Posterior vena cava (tissue), 2 donors: ENCODE measurements around the gene ITGA1. TPM values are rescaled to one million over a fixed set of nuclear protein-coding genes. Genes with fewer than 3 reads are reported as not detected.
"Not testable (repeated sequence)": the region's sequence is repeated elsewhere in the genome, so short reads cannot be mapped to it uniquely, and the experiment has no call there.

ENCODE experiments used
- DNase-seq: peaks from one replicate; pipeline ENCODE4 v3.0.0-alpha.2; 2020; ENCODE audit warnings: low spot score
- intact Hi-C, 2 donors: fragments of 100-400 bp; cut with DNase I; formaldehyde crosslinking; loops; one replicate each; pipeline versions ENCODE4 v1.14.1 to v1.14.2; 2022 to 2023
- total RNA-seq, 2 donors: library from RNA; stranded (reverse); fragmentation: NEBNext Ultra II Directional; extraction: Animal tissue kit (Norgen Biotek cat#: 25700); gene quantifications; one replicate each; pipeline ENCODE4 v1.2.1, GENCODE V29; 2021
- donor health status: DM: yes; HTN: yes; CAD: no.
- donor health status: DM: yes; HTN: yes; CAD: no.

Gene ITGA1
- total RNA-seq, 2 donors from 2014 or later = 134 to 213 TPM

DNA sequence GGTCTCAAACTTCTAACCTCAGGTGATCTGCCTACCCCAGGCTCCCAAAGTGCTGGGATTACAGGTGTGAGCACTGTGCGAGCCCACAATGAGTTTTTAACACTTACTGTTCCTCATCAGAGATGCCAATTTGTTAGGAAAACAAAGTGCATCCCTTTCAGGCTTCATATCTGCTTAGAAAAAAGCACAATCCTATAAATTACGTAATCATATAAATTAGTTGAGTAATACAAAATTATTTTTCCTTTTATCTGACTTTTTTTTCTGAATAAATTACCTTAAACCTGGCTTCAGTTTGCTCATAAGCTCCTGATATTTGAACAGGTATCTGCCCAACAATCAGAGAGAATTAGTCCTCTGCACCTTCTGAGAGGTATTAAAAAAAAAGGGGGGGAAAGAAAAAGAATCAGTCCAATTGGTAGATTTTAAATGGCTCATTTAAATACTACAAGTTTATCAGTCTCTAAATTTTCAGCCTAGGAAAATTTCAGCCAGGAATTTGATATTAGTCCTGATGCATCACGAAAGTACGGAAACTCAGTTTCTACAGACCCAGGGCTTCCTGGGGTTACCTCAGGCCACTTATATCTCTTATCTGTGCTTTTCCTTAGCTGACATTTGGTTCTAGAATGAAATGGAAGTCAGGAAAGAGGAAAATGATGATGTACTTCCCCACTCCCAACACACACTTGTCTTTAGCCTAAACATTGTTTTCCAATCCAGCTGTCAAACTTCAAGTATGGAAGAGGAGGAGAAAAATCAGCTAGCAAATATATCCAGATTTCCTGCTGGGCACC is 26.8 kb downstream of the ITGA1 start:
- intact Hi-C loops = no loop called here
- DNase-seq = no peak

DNA sequence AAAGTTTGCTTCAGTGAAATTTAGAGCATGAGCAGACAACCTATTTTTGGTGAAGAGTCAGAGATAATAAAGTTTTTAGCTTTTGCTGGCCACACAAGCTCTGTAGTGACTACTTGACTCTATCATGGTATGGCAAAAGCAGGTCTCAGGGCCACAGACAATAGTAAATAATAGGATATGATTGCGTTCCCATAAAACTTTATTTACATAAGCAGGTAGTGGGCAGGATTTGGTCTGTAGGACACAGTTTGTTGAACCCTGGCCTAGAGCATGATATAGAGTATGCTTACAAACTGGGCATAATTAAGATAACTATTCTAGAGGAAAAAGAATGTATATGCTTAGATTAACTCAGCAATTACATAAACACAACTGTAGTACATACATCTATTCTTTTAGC is 30.1 kb downstream of the ITGA1 start:
- DNase-seq = no peak
- intact Hi-C loops = no loop called here

DNA sequence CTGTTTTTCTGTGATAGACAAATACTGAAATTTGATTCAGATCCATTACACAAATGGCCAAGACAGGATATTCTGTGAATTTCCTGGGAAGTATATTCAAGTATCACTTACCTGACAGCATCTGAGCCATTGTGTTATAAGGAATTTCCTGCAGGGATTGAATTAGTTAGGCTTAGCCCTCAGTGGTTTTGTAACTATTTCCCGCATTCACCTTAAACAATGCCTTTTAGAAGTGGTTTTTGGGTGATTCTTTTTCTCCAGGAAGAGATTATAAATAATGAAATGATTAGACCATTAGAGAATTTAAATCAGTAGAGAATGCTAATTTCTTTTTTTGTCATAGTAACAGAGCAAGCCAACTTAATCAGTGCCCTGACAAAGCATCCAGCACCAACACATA is 30.6 kb downstream of the ITGA1 start:
- no peak for DNase-seq
- intact Hi-C loops = no loop called here

DNA sequence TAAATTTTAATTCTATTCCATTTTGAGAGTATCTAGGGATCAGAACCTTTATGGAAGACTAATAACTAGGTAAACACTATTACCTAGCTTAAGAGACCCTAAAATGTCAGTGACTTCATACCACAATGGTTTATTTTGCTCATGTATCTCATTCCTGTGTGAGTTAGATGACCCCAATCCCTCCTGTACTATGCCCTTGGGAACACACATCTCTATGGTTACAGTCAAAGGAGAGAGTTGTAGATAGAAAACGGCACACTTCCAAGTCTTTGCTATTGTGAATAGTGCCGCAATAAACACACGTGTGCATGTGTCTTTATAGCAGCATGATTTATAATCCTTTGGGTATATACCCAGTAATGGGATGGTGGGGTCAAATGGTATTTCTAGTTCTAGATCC is 31.1 kb downstream of the ITGA1 start:
- intact Hi-C loops = not testable (repeated sequence)

DNA sequence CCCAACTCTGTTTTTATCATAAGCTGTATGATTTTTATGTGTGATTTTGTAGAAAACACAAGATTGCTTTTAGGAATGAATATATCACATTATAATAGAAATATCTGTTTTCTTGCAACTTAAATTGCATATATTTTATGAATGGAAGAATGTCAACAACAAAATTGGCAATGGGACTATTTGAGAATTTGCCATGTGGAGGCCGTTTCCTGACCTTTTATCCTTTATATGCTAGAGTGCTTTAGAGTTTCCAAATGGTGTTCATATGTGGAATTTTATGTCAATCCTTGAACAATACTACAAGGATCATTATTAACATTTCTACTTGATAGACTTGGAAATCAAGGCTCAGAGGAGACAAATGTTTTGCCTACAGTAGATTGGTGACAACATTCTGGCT is 34.2 kb downstream of the ITGA1 start:
- intact Hi-C loops = no loop called here
- DNase-seq = no peak

More for the DNA sequence above, 31.1 kb downstream of the ITGA1 start:
- DNase-seq = not testable (repeated sequence)

DNA sequence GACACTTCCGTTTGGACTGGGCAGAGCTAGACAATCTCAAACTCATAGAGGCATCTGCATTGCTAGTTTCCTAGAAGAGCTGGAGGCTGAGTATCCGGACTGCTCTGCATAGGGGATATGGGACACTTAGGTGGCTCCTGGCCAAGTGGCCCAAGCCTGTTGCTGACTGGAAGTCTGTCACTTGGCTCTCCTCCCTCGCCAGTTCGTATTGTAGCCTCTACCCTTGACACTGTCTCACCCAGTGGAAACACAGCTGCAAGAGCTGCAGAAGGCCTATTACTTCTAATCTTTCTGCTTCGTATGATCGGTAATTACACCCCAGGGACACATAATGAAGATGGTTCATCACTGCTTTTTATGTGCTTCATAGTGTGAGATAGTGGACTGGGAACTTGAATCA is 34.7 kb downstream of the ITGA1 start:
- intact Hi-C loops = no loop called here
- peak; percentile 91 for DNase-seq

DNA sequence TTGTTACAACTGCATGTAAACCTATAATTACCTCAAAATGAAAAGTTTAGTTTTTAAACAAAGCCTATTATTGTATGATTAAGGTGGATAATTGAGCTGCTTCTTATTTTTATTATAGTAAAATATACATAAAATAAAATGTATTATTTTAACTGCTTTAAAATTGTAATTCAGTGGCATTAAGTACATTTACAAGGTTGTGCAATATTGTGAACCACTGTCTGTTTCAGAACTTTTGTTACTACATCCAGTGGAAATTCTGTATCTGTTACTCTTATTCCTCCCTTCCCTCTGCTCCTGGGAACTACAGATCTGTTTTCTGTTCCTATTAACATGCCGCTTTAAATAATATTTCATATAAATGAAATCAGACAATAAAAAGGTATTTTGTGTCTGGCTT is 37.1 kb downstream of the ITGA1 start:
- no peak for DNase-seq
- intact Hi-C loops = no loop called here

DNA sequence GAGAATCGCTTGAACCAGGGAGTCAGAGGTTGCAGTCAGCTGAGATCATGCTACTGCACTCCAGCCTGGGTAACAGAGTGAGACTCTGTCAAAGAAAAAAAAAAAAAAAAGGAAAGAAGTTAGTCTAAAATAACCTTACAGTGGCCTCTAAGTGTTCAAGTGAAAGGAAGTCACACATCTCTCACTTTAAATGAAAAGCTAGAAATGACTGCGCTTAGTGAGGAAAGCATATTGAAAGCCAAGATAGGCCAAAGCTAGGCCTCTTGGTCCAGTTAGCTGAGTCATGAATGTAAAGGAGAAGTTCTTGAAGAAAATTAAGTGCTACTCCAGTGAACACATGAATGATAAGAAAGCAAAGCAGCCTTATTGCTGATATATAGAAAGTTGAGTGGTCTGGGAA is 38.1 kb downstream of the ITGA1 start:
- no peak for DNase-seq
- intact Hi-C loops = no loop called here

DNA sequence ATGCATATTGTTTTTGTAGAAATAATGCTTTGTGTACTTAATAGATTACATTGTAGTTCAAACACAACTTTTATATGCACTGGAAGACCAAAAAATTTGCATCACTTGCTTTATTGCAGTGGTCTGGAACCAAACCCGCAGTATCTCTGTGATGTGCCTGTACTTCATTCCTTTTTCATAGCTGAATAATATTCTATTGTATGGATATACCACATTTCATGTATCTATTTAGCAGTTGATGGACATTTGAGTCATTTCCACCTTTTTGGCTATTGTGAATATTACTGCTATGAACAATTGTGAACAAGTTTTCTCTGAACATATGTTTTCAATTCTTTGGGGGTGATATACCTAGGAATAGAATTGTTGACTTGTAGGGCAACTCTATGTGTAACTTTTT is 40.1 kb downstream of the ITGA1 start:
- intact Hi-C loops = no loop called here
- DNase-seq = no peak

DNA sequence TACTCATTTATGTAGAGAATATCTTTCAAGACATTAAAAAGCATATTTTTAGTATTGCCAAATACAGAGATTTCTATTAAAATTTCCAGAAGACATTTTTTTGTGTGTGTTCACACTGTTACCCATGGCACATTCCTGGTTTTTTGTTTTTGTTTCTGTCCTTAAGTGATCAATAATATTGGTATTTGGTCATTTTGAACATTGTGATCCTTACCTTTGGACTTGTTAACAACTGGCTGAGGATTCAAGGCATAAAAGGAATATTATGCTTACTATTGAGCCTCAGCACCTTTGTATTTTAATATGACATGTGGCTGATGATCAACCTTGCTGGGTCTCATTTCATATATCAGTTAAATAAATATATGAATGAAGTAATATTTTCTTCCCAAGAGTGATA is 41.9 kb downstream of the ITGA1 start:
- no peak for DNase-seq

DNA sequence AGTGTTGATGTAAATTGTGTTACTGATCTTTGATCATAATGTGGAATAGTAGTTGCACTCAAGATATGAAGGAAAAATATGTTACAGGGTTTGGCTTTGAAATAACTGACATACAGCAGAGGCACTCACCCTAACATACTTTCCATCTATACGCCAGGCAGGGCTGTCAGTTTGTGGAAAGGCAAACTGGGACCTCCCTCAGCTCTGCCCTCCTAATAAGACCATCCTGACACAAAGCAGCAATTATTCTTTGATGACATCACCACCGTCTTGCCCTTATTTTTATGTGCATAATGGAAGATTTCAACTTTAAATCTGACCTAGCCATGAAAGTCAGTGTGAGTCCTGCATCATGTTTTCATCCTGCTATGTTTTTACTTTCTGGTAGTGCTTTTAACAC is 42.9 kb downstream of the ITGA1 start:
- no peak for DNase-seq
- intact Hi-C loops = no loop called here

More for the DNA sequence above, 41.9 kb downstream of the ITGA1 start:
- intact Hi-C loops = no loop called here

DNA sequence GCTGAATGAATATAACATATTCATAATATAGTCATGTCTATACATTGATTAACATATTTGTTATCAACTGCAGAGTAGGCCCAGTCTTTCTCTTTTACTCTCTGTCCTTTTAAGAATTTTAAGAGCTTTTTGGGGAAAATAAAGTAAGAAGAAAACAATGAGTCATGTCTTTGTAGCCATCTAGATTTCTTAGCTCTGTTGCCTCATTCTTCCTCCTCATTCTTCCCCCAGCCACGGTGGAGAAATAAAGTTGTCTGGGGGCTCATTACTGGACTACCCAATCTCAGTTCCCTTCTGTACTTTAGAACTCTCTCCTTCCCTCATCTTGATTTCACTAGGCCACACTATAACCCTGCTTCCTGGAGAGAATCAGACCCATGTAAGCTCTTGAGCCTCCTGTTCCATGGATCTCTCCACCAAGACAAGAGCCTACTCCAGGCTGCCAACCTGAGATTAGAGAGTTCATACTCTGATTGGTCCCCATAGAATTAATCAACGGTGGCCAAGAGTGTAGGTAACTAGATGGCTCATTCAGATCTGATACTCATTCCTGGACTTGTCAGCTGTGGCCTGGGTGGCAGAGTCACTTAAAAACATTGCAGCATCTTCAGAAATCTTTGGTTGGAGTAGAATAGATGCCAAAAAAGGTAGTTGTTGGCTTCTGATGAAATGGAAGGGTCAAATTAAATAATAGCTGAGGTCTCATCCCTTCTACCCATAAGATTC is 44.2 kb downstream of the ITGA1 start:
- DNase-seq = no peak
- intact Hi-C loops = no loop called here

DNA sequence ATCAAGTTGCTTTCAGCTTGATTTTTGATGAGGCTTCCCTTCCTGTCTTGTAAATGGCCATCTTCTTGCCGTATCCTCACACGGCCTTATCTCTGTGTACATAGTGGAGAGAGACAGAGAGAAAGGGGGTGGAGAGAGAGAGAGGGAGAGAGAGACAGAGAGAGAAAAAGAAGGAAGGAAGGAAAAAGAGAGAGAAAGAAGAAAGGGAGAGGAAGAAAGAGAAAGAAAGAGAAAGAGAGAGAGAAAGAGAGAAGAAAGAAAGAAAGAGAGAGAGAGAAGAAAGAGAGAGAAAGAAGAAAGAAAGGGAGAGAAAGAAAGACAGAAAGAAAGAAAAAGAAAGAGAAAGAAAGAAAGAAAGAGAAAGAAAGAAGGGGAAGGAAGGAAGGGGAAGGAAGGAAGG is 46.6 kb downstream of the ITGA1 start:
- intact Hi-C loops = no loop called here
- DNase-seq = no peak

DNA sequence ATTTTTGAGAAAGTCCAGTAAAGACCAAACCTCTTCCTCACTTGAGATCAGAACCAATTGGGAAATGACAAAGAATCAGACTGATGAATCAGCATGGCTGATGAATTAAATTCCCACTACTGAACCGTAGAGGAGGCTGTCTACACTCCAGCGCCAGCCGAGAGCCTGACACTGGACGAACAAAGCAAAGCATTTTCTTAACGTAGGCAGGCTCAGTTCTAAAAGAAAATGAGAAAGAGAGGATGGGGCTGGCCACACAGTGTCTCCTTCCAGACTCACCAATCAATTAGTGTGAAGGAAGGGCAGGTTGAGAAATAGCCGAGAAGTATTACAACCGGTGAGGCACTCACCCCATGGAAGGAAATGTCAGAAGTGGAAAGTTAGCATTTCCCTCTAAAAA is 49.4 kb downstream of the ITGA1 start:
- intact Hi-C loops = loop anchor here in 1 of 2 donors (5.0 kb wide), 2 partner anchors 35 to 60 kb away; no protein-coding TSS in a partner anchor
- DNase-seq = peak; percentile 81

DNA sequence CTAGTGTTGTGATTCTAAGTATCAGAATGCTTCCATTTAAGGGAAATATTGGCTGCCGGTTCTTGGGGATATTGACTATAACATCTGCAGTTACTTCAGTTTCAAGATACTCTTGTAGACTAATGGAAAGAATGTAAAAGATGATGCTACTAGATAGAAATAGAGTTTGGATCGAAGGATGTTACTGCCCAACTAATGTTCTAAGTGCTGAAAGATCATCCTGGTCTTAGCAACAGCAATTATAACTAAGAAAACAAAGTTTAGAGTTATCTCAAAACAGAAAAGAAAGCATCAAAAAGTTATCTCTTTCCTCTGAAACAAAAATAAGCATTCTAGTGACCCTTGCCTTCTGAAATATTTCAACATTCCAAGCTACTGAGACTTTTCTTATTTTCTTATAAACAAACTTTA is 49.9 kb downstream of the ITGA1 start:
- intact Hi-C loops = loop anchor here in 1 of 2 donors (5.0 kb wide), 2 partner anchors 35 to 60 kb away; no protein-coding TSS in a partner anchor
- DNase-seq = no peak

DNA sequence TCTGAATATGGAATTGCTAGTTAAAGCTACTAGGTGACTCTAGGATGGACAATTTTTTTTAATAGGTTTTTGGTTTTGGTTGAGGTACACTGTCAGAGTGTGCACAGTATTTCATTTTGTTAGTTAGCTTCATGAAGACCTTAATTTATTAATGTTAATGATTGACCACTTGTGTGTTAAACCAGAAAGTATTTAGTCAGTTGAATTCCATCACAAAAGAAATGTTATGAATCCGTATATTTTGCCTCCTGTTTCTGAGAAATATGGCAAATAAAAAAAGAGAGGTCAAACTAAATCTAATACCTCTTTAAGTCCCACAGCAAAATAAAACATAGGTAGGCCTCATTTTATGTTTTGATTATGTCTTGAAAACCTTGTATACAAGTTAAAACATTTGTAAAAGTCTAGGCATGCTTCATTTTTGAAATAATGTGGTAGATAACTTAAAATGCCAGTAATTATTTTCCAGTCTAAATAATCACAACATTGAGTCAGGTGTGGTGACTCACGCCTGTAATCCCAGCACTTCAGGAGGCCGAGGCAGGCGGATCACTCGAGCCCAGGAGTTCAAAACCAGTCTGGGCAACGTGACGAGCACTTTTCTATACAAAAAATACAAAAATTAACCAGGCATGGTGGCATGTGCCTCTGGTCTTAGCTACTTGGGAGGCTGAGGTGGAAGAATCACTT is 50.8 kb downstream of the ITGA1 start:
- no peak for DNase-seq
- intact Hi-C loops = loop anchor here in 1 of 2 donors (5.0 kb wide), 2 partner anchors 36 to 59 kb away; no protein-coding TSS in a partner anchor

DNA sequence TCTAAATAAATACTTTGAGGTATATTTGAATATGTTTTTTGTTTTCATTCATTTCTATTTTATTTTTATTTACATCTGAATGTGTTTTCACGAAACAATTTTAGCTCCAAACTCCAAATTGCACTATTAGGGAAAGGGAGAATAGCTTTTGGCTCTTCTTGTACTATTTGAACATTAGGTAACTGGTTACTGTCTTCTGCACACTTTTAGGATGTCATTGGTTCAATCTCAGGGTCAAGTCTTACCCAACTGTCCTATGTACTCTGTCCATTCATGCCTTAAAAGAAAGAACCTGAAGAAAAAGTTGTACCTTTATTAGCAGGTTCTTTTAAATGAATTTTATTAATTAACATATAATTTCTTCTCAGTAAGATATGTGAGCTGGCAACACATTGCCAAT is 51.6 kb downstream of the ITGA1 start:
- DNase-seq = no peak
- intact Hi-C loops = loop anchor here in 1 of 2 donors (5.0 kb wide), 2 partner anchors 37 to 58 kb away; no protein-coding TSS in a partner anchor

DNA sequence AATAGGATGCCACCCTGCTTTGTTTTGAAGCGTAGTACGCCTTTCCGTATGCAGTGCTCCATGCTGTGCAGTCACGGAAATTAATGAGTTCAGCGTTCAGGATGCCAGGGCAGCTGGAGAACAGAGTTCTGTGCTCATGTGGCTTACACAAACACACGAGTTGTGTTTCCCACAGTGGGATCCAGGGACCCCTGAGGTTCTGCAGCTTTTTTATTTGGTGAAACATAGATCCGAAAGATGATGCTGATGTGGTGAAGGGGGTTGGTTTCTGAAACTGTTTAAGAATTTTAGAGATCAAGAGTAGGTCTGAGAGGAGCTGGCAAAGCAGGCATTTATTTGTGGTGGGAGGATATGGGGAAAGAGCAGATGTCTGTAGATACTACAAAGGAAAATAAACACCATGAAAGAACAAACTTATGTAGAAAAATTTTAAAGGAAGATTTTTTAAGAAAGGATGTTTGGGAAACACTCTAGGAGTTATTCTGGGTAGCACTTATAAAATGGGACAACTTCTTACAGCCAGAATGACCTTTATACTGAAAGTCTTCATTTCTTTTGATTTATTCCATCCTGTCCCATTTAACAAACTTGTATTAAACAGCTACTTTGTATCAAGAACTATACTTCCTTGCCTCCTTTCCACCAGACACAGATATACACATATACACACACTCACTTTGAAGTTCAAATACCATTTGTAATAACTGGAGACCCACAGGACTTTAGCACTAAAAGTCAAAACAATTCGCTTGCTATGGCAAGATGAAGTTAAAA is 52.7 kb downstream of the ITGA1 start:
- intact Hi-C loops = no loop called here
- no peak for DNase-seq

DNA sequence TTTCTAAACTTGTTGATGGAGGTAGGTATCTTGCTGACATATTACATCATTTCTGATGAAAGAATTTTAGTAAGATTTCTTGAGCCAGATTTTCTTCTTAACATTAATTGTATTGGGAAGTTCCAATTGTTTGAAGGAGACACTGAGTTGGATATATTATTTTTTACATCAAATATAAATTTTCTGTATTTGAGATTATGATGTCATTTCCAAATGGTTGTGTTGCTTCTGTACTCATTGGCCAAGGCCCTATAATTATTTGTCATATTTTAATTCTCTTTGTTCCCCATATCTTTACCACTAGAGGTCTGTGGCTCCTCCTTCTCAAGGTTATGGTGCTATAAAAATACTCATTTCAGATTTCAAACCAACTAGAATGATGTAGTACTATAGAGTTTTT is 53.4 kb downstream of the ITGA1 start:
- DNase-seq = no peak
- intact Hi-C loops = no loop called here
